Hematopoietic multipotent progenitor cell treated with erythropoietin and hydrocortisone succinate and interleukin-3 and kit ligand, for 8 days (in vitro differentiated cells): Measurements from ENCODE around the gene SCAPER.
A peak's percentile ranks its signal among the peaks of the same experiment; 100 is the strongest.
"Not testable (repeated sequence)": the region's sequence is repeated elsewhere in the genome, so short reads cannot be mapped to it uniquely, and the experiment has no call there.

Experiments
- DNase-seq: peaks from one replicate; pipeline ENCODE4 v3.0.0-alpha.2; 2015

Gene SCAPER

DNA sequence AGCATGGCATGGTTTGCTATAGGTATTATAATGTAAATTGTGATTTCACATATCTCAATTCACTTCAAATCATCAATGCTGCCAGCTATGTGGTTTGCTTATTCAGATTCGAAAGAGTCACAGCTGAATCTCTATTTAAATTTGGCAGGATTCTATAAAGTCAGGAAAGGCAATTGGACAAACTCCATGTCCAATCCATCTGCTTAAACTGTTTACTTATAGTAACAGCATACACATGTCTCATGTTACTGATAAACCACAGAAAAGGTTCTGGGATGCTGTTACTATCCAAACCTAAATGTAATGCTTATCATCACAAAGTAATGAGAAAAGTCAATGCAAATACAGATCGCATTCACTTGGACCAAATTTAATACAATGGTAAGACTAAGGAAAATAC is 338.9 kb downstream of the SCAPER start:
- no peak for DNase-seq

DNA sequence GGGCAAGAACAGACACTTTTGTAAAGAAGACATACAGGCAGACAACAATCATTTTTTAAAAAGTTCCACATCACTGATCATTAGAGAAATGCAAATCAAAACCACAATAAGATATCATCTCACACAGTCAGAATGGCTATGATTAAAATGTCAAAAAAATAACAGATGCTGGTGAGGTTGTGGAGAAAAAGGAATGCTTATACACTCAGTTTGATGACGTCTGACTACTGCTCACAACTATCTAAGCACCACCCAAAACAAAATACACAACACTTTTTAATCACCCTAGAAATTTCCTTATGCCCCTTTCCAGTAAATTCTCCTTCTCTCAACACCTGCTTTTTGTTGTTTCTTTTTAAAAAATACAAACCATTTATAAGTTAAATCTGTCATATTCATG is 339.8 kb downstream of the SCAPER start:
- no peak for DNase-seq

DNA sequence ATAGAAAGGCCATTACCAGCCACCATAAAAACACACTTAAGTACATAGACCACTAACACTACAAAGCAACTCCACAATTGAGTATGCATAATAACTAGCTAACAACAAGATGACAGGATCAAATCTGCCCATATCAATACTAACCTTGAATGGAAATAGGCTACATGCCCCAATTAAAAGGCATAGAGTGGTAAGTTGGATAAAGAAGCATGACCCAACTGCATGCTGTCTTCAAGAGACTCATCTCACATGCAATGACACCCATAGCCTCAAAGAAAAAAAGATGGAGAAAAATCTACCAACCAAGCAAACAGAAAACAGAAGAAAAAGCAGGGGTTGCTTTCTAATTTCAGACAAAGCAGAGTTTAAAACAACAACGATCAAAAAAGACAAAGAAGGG is 349.9 kb downstream of the SCAPER start:
- DNase-seq = no peak

DNA sequence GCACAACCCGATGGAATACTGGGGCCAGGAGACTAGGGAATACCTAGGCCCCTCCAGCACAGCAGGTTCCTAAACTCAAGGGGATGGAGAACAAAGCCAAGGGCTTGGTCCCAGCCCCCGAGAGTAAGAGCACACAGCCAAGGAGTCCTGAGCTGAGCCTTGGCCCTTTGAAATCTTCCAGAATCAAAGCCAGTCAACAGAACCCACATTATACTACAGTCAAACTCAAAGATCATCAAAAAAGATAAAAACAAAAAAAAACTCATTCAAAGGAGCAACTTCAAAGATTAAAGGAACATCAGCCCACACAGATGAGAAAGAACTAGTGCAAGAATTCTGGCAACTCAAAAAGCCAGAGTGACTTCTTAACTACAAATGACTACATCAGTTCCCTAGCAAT is 351.6 kb downstream of the SCAPER start:
- no peak for DNase-seq

DNA sequence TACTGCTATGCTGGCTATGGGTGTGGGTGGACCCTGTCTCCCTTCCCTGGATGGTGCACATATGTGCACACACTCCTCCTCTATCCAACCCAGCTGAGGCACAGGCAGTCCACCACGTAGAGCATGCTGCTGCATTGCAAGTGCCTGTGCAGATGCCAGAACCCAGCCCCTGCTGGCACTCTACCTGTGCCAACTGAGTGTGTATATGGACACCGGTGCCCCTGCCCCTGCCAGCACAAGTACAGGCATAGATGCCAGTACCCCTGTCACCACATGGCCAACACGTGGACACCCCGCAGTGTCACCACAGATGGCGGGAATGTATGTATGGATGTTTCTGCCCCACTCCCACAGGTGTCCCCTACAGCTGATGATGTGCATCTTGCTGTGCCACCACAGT is 352.0 kb downstream of the SCAPER start:
- DNase-seq = no peak

DNA sequence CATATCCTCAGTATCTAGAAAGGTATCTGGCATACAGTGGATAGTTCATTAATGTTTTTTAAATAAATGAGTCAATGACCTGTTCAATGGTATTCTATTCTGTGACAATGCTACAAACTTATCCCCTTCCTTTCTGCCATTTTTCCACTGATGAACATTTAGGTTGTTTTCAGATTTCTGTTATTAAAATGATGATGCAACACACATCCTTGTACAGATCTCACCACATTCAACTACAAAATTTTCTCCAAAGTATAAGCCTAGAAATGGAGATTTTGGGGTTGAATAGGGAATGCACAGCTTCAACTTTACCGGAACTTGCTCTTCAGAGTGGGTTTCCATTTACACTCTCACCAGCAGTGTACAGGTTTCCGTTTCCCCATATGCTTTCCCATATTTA is 358.3 kb downstream of the SCAPER start:
- DNase-seq = no peak

DNA sequence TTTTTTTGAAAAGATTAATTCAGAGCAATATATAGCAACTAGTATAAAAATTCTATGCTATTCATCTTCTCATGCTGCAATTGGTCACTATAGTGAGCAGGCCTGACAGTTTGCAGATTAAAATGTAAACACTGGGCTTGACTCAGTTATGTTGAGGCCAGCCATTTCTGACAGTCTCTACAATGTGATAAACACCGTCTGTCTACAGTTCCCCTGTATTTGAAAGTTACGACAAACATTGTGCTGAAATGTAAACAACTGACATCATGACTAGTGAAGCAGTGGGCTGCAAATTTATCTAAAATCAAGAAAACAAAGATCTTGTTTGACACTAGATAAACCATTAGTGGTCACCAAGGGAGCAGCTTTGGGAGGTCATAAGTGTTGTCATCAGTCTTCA is 371.1 kb downstream of the SCAPER start:
- DNase-seq = no peak

GRCh38 chr15:76533060-76533820 is 371.9 kb downstream of the SCAPER start:
- peak; percentile 7 for DNase-seq

GRCh38 chr15:76529911-76530310 is 375.2 kb downstream of the SCAPER start:
- no peak for DNase-seq

DNA sequence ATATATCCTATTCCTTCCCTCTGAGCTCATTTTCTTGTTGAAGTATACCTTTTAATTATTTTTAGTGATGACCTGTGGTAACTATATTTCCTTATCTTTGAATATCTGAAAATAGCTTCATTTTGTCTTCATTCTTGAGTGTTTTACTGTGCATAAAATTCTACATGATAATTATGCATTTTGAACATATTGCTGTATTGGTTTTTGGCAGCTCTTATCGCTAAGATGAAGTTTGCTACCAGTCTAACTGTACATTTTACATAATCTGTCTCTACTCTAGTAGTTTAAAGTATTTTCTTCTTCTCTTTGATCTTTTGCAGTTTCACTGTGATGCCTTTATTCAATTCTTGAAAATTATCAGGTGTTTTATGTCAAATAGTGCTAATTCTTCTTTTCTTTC is 379.0 kb downstream of the SCAPER start:
- DNase-seq = no peak

GRCh38 chr15:76517910-76518309 is 387.2 kb downstream of the SCAPER start:
- DNase-seq = no peak

DNA sequence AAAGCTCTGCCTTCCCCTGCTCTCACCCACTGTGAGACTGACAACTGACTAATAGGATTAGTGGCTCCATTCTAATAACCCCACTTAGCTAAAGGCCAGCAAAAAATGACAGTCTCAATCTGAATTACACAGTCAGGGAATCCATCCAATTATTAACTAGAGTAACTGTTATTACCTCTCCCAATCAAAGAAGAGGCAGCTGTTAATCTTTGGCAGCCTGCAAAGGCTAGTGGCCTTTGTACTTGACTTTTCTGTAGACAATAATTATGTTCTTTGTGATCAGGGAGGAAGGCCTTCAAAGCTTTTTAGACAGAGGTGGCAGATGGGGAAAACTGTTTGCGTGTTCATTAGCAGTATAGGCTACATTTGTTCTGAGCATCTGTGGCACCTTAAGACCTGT is 390.9 kb downstream of the SCAPER start:
- no peak for DNase-seq

GRCh38 chr15:76512971-76513370 is 392.2 kb downstream of the SCAPER start:
- no peak for DNase-seq

DNA sequence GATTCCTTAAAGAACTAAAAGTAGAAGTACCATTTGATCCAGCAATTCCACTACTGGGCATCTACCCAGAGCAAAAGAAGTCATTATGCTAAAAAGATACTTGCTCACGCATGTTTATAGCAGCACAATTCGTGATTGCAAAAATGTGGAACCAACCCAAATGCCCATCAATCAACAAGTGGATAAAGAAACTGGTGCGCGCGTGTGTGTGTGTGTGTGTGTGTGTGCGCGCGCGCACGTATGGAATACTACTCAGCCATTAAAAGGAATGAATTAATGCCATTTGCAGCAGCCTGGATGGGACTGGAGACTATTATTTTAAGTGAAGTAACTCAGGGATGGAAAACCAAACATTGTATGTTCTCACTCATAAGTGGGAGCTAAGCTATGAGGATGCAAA is 394.5 kb downstream of the SCAPER start:
- DNase-seq = not testable (repeated sequence)

DNA sequence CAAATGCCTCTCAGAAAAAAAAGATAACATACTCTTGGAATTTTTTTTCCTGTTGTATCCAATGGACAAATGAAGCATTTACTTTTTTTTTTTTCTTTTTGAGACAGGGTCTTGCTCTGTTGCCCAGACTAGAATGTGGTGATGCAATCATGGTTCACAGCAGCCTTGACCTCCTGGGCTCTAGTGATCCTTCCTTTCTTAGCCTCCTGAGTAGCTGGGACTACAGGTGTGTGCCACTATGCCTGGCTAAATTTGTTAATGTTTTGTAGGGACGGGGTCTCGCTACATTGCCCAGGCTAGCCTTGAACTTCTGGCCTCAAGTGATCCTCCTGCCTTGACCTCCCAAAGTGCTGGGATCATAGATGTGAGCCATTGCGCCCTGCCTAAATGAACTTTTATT is 401.3 kb downstream of the SCAPER start:
- DNase-seq = no peak

- DNase-seq = no peak
Measured at GRCh38 chr15:76503121-76503520, 402.0 kb downstream of the SCAPER start.

- no peak for DNase-seq
Measured at GRCh38 chr15:76502678-76503077, 402.5 kb downstream of the SCAPER start.

- DNase-seq = not testable (repeated sequence)
Measured at GRCh38 chr15:76502185-76502584, 403.0 kb downstream of the SCAPER start.

GRCh38 chr15:76501726-76502125 is 403.4 kb downstream of the SCAPER start:
- no peak for DNase-seq

DNA sequence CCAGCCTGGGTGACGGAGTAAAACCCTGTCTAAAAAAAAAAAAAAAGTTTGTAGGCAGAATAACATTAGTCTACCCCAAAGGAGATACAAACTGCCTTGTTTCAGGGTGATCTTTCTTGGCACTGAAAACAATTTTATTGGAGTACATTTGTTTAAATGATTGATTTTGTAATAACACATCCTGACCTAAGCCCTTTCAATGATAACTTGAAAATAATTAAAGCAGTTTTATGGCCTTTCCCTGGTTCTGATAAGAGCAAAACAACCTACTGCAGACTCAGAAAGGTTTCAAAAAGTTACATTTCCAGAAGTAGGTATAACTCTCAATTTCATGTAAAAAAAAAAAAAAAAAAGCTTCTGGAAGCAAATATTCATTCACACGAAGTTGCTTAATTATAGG is 404.1 kb downstream of the SCAPER start:
- no peak for DNase-seq

- no peak for DNase-seq
Measured at GRCh38 chr15:76495487-76495886, 409.7 kb downstream of the SCAPER start.

DNA sequence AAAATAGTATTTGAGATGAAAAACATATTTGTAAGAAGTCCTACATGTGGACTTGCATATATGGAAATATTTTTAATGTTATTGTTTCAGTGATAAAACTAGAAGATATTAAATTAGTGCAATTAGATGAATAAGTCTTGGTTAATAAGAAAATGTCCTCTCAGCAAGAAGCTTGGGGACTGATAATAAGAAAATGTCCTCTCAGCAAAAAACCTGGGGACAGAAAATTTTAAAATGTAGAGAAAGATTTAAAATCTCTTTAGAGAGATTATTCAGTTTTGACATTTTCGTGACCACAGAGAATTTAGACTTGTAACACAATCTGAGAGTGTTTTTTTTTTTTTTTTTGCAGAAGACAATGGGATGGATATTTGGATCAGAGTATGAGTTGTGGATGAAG is 412.6 kb downstream of the SCAPER start:
- no peak for DNase-seq

- no peak for DNase-seq
Measured at GRCh38 chr15:76483752-76484151, 421.4 kb downstream of the SCAPER start.

- DNase-seq = no peak
Measured at GRCh38 chr15:76483018-76483417, 422.1 kb downstream of the SCAPER start.

DNA sequence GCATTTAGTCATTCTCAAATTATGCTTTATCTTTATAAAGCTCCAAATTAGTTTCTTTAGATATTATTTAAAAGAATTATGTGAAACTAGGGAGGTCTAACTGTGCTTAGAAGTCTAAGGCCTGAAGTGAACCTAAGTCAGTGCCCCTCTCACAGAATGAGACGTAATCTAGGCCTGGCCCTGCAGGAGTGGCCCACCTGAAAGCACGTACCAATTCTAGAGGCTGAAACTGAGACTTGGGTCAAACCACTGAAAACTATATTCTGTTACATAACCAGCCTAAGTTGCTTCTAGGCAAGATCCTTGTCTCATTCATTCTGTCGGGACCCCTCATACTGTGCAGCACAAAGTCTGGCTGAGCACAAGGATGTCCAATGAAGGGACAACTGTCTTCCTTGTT is 424.9 kb downstream of the SCAPER start:
- DNase-seq = no peak
